Ishikawa (cell line): ENCODE results near the gene NMNAT3.

Experiments used
- CEBPB ChIP-seq: IDR thresholded peaks from 2 replicates; pipeline ENCODE4 v1.6.1; 2012
- CREB1 ChIP-seq: IDR thresholded peaks from 2 replicates; pipeline ENCODE4 v1.6.1; 2012; ENCODE audit warnings: low read depth
- EGR1 ChIP-seq: IDR thresholded peaks from 2 replicates; pipeline ENCODE4 v1.6.1; 2012
- EP300 ChIP-seq: IDR thresholded peaks from 2 replicates; pipeline ENCODE4 v1.6.1; 2012; ENCODE audit warnings: borderline replicate concordance
- FOXM1 ChIP-seq: IDR thresholded peaks from 2 replicates; pipeline ENCODE4 v1.6.1; 2012; ENCODE audit warnings: low read depth, borderline replicate concordance
- NFIC ChIP-seq: IDR thresholded peaks from 2 replicates; pipeline ENCODE4 v1.6.1; 2012
- RAD21 ChIP-seq: IDR thresholded peaks from 2 replicates; pipeline ENCODE4 v1.6.1; 2012; ENCODE audit warnings: low read depth
- TAF1 ChIP-seq: IDR thresholded peaks from 2 replicates; pipeline ENCODE4 v1.6.1; 2012; ENCODE audit warnings: low read depth, mild to moderate bottlenecking
- TCF12 ChIP-seq: IDR thresholded peaks from 2 replicates; pipeline ENCODE4 v1.6.1; 2012; ENCODE audit warnings: low read depth
- TEAD4 ChIP-seq: IDR thresholded peaks from 2 replicates; pipeline ENCODE4 v1.6.1; 2012
- YY1 ChIP-seq: IDR thresholded peaks from 2 replicates; pipeline ENCODE4 v1.6.1; 2012; ENCODE audit warnings: low read depth
- ZBTB7A ChIP-seq: IDR thresholded peaks from 2 replicates; pipeline ENCODE4 v1.6.1; 2012; ENCODE audit warnings: low read depth
- TF ChIP-seq, protein P1 (sequence below): IDR thresholded peaks from 2 replicates; pipeline ENCODE4 v1.6.1; 2012
- TF ChIP-seq, protein P2 (sequence below): IDR thresholded peaks from 2 replicates; pipeline ENCODE4 v1.6.1; 2012; ENCODE audit warnings: low read depth, mild to moderate bottlenecking
- TF ChIP-seq, protein P3 (sequence below): IDR thresholded peaks from 2 replicates; pipeline ENCODE4 v1.6.1; 2012

Gene NMNAT3

DNA sequence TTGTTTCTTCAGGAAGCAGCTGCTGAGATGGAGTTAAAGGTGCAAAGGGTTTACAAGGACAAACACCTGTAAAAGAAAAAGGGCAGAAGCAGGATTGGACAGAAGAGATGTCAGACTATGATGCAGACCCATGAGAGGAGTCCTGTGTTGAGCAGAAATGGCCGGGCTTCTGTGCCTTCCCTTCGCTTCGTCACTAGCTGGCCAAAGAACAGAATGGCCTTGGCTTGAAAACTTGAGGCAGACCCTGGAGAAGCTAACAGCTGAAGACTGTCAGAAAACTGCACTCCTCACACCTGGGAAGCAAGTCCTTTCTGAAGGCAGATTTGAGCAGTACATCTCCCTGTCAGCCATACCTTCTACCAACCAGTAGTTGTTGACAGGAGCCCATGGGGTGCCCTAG, 8.4 kb upstream of the NMNAT3 start:
- TF ChIP-seq CREB1 (no peak), RAD21 (no peak), TAF1 (no peak), YY1 (no peak)
- TF ChIP-seq, protein P1, sequence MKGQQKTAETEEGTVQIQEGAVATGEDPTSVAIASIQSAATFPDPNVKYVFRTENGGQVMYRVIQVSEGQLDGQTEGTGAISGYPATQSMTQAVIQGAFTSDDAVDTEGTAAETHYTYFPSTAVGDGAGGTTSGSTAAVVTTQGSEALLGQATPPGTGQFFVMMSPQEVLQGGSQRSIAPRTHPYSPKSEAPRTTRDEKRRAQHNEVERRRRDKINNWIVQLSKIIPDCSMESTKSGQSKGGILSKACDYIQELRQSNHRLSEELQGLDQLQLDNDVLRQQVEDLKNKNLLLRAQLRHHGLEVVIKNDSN: no peak
- TF ChIP-seq, protein P2, sequence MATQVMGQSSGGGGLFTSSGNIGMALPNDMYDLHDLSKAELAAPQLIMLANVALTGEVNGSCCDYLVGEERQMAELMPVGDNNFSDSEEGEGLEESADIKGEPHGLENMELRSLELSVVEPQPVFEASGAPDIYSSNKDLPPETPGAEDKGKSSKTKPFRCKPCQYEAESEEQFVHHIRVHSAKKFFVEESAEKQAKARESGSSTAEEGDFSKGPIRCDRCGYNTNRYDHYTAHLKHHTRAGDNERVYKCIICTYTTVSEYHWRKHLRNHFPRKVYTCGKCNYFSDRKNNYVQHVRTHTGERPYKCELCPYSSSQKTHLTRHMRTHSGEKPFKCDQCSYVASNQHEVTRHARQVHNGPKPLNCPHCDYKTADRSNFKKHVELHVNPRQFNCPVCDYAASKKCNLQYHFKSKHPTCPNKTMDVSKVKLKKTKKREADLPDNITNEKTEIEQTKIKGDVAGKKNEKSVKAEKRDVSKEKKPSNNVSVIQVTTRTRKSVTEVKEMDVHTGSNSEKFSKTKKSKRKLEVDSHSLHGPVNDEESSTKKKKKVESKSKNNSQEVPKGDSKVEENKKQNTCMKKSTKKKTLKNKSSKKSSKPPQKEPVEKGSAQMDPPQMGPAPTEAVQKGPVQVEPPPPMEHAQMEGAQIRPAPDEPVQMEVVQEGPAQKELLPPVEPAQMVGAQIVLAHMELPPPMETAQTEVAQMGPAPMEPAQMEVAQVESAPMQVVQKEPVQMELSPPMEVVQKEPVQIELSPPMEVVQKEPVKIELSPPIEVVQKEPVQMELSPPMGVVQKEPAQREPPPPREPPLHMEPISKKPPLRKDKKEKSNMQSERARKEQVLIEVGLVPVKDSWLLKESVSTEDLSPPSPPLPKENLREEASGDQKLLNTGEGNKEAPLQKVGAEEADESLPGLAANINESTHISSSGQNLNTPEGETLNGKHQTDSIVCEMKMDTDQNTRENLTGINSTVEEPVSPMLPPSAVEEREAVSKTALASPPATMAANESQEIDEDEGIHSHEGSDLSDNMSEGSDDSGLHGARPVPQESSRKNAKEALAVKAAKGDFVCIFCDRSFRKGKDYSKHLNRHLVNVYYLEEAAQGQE: no peak

DNA sequence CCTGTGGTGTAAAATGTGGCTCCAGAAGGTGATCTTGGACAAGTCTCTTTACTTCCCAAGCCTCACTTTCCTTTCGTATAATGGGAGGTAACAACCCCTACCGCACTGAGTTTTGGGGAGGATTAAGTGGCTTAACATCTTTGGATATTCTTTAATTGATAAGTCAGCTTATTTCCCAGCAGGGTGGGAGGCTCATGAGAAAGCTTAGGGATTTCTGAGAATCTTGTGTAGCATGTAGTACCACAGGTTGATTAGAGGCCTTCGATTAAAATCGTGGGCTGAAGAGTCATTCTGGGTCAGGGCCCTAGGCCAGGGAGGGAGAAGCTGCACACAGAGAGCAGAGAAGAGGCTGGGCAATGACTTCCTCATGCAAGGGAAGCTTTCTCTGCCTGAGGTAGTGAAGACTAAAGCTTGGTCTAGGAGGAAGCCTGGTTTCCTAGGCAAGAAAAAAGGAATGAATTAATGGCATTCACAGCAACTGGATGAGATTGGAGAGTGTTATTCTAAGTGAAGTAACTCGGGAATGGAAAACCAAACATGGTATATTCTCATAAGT, 1.5 kb upstream of the NMNAT3 start:
- TF ChIP-seq RAD21 (no peak), CEBPB (no peak), TCF12 (no peak), EGR1 (no peak), TEAD4 (no peak)
- TF ChIP-seq, protein P1: no peak

DNA sequence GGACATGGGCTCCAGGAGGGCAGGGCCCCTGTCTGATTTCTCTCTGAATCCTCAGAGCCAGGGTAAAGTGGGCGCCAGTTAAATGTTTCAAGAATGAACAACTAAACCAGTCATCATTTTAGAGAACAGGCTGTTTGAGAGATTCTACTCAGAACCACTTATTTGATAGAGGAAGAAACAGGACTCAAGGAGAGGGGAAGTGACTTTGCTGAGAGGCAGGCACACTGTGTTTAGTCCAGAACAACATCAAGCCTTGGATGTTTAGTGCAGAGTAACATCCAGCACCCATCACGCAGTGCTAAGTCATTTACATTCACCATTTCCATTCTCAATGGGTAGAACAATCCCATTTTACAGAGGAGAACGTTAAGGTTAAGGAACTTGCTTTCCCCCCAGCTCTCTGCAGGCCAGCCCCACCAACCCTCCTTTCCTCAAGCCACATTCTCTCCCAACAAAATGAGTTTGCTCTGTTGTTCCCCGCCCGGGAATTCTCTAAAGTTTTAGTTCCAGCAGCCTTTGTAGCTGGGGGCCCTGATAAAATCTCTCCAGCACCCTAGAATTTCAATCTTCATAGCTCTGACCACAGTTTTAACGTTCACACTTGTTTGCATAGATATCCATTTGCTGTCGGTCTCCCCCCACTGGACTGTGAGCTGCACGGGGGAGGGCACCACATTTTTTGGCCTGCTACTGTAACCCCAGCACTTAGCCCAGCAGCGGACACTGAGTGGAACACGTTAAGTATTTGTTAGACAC, 962 bp downstream of the NMNAT3 start:
- no peak for TF ChIP-seq CREB1
- TF ChIP-seq CEBPB: no peak
- TF ChIP-seq, protein P2: no peak
- TF ChIP-seq EP300: no peak
- no peak for TF ChIP-seq TCF12
- no peak for TF ChIP-seq TEAD4
- TF ChIP-seq, protein P1: no peak
- TF ChIP-seq NFIC: no peak
- TF ChIP-seq, protein P3, sequence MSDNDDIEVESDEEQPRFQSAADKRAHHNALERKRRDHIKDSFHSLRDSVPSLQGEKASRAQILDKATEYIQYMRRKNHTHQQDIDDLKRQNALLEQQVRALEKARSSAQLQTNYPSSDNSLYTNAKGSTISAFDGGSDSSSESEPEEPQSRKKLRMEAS: no peak
- TF ChIP-seq FOXM1: no peak
- TF ChIP-seq RAD21: no peak
- no peak for TF ChIP-seq EGR1
- no peak for TF ChIP-seq ZBTB7A
- TF ChIP-seq YY1: no peak

DNA sequence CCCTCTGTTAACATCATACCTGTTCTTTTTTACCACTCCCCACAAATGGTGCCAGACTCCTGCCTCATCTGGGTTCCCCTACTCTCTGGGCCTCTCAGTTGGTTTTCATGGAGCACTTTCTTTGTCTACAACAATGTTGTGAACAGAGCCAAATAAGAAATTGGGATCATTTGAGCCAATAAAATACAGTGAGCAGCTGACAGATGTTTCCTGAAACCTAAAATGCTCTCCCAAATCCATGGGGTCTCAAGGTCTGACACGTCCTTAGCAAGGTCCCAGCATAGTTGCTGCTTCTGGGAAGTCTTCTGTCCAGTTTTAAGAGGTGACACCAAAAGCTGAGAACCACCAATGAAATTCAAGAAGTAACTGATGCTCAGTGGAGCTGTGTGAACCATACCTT, 1.7 kb downstream of the NMNAT3 start:
- TF ChIP-seq TAF1 (no peak), NFIC (no peak), CEBPB (no peak), CREB1 (no peak), RAD21 (no peak), TCF12 (no peak), YY1 (no peak), FOXM1 (no peak), EGR1 (no peak), EP300 (no peak), ZBTB7A (no peak), TEAD4 (no peak)
- TF ChIP-seq, protein P1: no peak
- TF ChIP-seq, protein P2: no peak
- TF ChIP-seq, protein P3: no peak
